ENCODE results near the gene PAX2.

PAX2 gene

DNA sequence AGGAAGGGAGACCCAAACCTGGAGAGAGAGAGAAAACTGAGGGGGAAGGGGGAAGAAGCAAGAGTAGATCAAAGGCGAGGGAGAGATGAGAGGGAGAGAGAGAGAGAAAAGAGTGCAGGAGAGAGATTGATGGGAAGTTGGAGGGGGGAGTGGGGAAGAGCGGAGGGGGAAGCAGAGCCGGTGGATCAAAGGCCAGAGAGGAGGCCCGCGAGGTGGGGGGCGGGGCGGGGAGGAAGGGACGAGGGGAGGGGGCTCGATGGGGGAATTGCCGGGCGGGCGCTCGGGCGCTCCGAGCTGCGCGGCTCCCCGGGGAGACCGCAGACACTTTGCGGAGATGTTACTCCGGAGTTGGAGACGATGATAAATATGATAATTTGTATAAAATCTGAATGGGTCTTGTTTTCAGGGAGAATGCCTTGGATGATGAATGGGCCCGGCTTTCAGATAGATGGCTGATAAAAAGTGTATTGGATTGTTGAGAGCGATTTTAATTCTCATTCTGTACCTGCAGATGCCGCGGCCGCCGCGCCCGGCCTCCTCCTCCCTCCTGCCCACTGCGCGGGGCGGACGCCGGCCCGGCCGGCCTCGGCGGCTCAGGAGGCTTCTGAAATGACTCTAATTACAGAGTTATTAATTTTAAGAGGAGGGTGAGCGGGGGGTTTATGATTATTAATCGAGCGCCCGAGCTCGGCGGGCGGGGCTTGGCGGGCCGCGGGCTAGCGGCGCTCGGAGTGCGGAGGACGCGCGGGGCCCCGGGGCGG, 21.4 kb upstream of the PAX2 start:
- in situ Hi-C loops (cut with MboI; ENCODE audit: low sequenced_read_pairs) = no loop called here

- in situ Hi-C loops (cut with MboI; ENCODE audit: low sequenced_read_pairs) = no loop called here
These were observed 20.8 kb upstream of the PAX2 start for GRCh38 chr10:100724531-100725027.

DNA sequence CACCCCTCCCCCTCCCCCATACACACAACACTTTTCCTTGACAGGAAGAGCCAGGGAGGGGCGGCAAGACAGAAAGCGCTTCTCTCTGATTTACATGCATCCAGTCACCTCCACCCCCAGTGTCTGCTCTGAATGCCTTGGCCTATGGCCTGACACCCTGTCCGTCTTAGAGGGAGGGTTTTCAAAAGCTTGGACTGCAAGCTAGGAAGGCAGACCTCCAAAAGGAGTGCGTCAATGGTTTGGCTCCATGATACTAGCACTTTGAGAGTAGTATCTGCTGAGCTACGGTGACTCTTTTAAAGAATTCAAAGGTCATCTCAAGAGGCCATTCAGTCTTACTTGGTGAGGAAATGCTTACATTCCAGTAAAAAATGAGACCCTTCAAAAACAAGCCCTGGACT, 20.3 kb upstream of the PAX2 start:
- in situ Hi-C loops (cut with MboI; ENCODE audit: low sequenced_read_pairs) = no loop called here

DNA sequence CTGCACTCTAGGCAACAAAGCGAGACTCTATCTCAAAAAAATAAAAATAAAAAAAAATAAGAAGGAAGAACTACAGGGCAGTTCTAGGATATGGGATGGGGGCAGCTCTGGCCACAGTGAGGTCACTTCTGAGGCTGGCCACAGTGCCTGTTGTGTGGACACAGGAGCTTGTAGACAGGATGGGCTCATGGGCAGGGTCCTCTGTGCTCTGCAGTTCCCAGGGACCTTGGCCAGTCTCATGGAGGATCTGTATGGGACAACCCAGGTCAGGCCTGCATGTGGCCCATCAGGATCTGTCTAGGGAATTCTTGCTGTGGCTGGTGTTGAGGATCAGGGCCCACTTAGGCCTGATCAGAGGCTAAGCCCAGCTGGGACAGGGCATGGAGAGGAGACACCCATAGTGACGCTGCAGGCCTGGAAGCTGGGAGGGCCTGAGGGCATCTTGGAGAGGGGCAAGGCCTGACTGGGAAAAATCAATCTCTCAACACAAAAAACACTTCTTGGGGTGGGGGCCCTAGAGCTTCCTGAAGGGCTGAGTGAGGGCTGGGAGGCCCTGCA, 19.4 kb upstream of the PAX2 start:
- in situ Hi-C loops (cut with MboI; ENCODE audit: low sequenced_read_pairs) = no loop called here

GRCh38 chr10:100727808-100728207, 17.6 kb upstream of the PAX2 start:
- in situ Hi-C loops (cut with MboI; ENCODE audit: low sequenced_read_pairs) = no loop called here

DNA sequence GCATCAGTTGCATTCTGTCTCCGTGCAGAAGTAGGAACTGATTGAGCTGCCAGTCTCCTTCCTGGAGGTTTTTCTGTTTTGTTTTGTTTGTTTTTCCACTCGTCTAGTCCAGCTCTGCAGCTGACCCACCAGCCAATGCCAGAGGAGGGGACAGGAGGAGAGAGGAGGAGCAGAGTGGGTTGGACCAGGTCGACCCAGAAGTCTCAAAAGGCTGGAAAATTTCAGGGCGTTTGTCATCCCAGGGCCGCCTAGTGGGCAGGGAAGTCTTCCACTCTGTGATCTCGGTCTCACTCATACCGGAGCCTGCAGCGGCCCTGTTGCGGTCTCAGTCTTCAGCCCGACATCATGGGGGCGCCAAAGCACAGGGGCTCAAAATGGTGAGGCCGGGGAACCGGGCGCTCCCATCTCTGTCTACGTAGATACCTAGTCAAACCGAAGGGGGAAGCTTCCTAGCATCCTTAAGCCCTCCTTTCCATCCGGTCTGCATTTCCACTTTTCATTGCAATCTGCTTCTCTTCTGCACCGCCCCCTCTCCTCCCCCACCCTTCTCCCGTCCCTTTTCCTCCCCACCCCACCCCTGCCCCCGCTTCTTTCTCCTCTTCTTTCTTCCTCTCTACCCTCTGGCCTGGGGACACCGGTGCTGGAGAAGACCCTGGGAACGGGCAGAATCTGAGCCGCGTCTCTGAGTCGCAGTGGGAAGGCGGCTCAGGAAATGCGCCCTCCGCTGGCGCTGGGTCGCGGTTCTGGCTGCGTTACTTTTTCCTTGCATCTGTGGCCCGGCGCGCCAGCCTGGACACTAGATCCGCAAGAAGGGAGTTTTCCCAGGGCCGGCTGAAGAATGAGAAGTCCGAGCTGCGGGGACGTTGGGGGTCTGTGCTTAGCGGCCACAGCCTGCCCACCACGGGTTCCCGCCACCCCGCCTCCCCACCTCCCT, 16.2 kb upstream of the PAX2 start:
- in situ Hi-C loops (cut with MboI; ENCODE audit: low sequenced_read_pairs) = no loop called here

GRCh38 chr10:100729862-100730724, 15.3 kb upstream of the PAX2 start:
- in situ Hi-C loops (cut with MboI; ENCODE audit: low sequenced_read_pairs) = no loop called here

GRCh38 chr10:100730725-100731406, 14.5 kb upstream of the PAX2 start:
- in situ Hi-C loops (cut with MboI; ENCODE audit: low sequenced_read_pairs) = no loop called here

- in situ Hi-C loops (cut with MboI; ENCODE audit: low sequenced_read_pairs) = no loop called here
These were observed 13.8 kb upstream of the PAX2 start for GRCh38 chr10:100731407-100732240.

DNA sequence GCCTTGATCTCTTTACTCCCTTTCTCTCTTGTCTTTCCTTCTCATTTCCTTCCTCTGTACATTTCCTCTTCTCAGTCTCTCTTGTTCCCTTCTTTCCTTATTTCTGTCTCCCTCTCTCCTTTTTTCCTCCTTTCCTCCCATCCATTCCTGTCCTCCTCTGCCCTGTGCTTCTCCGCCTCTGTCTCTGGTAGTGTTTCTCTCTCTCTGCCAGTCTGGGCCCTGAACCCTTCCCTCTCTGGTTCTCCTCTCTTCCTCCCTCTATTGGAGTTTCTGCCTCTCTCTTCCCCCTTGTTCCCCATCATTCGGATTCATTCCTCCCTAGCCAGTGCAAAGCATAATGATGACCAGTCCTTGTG, 13.2 kb upstream of the PAX2 start:
- in situ Hi-C loops (cut with MboI; ENCODE audit: low sequenced_read_pairs) = no loop called here

GRCh38 chr10:100733329-100733728, 12.1 kb upstream of the PAX2 start:
- in situ Hi-C loops (cut with MboI; ENCODE audit: low sequenced_read_pairs) = no loop called here

- in situ Hi-C loops (cut with MboI; ENCODE audit: low sequenced_read_pairs) = no loop called here
These were observed 10.9 kb upstream of the PAX2 start for GRCh38 chr10:100734295-100735086.

DNA sequence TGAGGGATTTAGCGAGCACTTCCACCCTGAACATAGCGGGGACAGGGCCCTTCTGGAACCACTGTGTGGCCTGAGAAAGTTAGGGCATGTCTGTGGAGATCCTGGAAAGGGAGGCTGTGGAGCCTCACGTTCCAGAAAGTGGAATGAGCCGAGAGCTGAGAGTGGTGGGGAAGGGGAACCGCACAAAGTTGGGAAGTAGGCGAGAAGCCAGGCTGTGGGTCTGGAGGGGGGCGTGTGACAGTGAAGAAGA, 10.4 kb upstream of the PAX2 start:
- in situ Hi-C loops (cut with MboI; ENCODE audit: low sequenced_read_pairs) = no loop called here

- in situ Hi-C loops (cut with MboI; ENCODE audit: low sequenced_read_pairs) = no loop called here
These were observed 9.8 kb upstream of the PAX2 start for GRCh38 chr10:100735337-100736143.

GRCh38 chr10:100736144-100736808, 9.1 kb upstream of the PAX2 start:
- in situ Hi-C loops (cut with MboI; ENCODE audit: low sequenced_read_pairs) = no loop called here

GRCh38 chr10:100736809-100737354, 8.5 kb upstream of the PAX2 start:
- in situ Hi-C loops (cut with MboI; ENCODE audit: low sequenced_read_pairs) = no loop called here
